Esophagus muscularis mucosa (tissue), 4 donors: Measurements from ENCODE around the gene BPTF. TPM values are rescaled to one million over a fixed set of nuclear protein-coding genes. Genes with fewer than 3 reads are reported as not detected.

ENCODE experiments used
- DNase-seq: peaks from one replicate; pipeline ENCODE4 v3.0.0-alpha.2; 2017; ENCODE audit errors: extremely low spot score
- H3K27ac ChIP-seq, 4 donors: fragments of 200-600 bp; sonication (generic); replicated peaks in 1 of 4; 1 replicate in 3 of 4; 2 replicates in 1 of 4; pipeline ENCODE4 v1.5.1; 2016 to 2019; ENCODE audit warnings: mild to moderate bottlenecking in 1 of 4
- H3K27me3 ChIP-seq, 4 donors: fragments of 200-600 bp; sonication (generic); one replicate each; pipeline versions ENCODE4 v1.5.1 to v1.6.0; 2016 to 2019
- H3K36me3 ChIP-seq, 4 donors: fragments of 200-600 bp; sonication (generic); one replicate each; pipeline ENCODE4 v1.5.1; 2016 to 2019
- H3K4me1 ChIP-seq, 4 donors: fragments of 200-600 bp; sonication (generic); one replicate each; pipeline ENCODE4 v1.5.1; 2016 to 2019
- H3K4me3 ChIP-seq, 4 donors: fragments of 200-600 bp; sonication (generic); 1 replicate in 2 of 4; 2 replicates in 2 of 4; pipeline ENCODE4 v1.5.1; 2016 to 2019; ENCODE audit warnings: mild to moderate bottlenecking in 4 of 4, moderate library complexity in 1 of 4
- H3K9me3 ChIP-seq, 4 donors: fragments of 200-600 bp; sonication (generic); 1 replicate in 3 of 4; 2 replicates in 1 of 4; pipeline ENCODE4 v1.5.1; 2016 to 2019
- CTCF ChIP-seq, 3 experiments: fragments of 200-600 bp in 2 of 3; fragments of 450-650 bp in 1 of 3; sonication (generic) in 2 of 3; IDR thresholded peaks; one replicate each; pipeline ENCODE4 v1.5.1; 2017 to 2019; ENCODE audit warnings: antibody characterized with exemption in 3 of 3, mild to moderate bottlenecking in 2 of 3, moderate library complexity in 1 of 3
- EP300 ChIP-seq: sonication (generic); formaldehyde crosslinking; IDR thresholded peaks from one replicate; pipeline ENCODE4 v1.6.1; 2017; ENCODE audit warnings: antibody characterized with exemption
- POLR2A ChIP-seq: fragments of 450-650 bp; IDR thresholded peaks from one replicate; pipeline ENCODE4 v1.6.1; 2017; ENCODE audit warnings: antibody characterized with exemption, moderate library complexity, mild to moderate bottlenecking, low read depth
- POLR2AphosphoS5 ChIP-seq, 2 donors: sonication (generic); formaldehyde crosslinking; IDR thresholded peaks; one replicate each; pipeline ENCODE4 v1.6.1; 2017; ENCODE audit warnings: antibody characterized with exemption in 2 of 2
- WGBS: methylation state at CpG from one replicate; pipeline ENCODE4 v1.1.5; 2018; 5-methylcytosine and 5-hydroxymethylcytosine counted together
- intact Hi-C: fragments of 100-400 bp; cut with DNase I; formaldehyde crosslinking; loops from one replicate; pipeline ENCODE4 v1.15.1; 2023
- total RNA-seq, 4 donors: library from RNA; depleted of rRNA; stranded (reverse); fragments of >200 nt; gene quantifications; one replicate each; pipeline versions ENCODE4 v1.1.0 to v1.2.1, GENCODE V29; 2016

BPTF gene
- total RNA-seq, 4 donors from 2014 or later = 60.3 to 77.7 (median 74.2) TPM

- H3K36me3 ChIP-seq = peaks cover 0 to 45% (median 19%) of the 10 kb centered on the region in 4 donors
- no peak overlapping the region for H3K4me3 ChIP-seq
- intact Hi-C loops = no loop called here
- H3K9me3 ChIP-seq = no peaks in the 10 kb centered on the region
- 72% methylated on average over 5 of the region's 5 CpGs for WGBS
- H3K27ac ChIP-seq = no peak overlapping the region
- no peak for TF ChIP-seq CTCF (IDR thresholded peaks at IDR 0.05)
- TF ChIP-seq EP300 = no peak
- no peak for TF ChIP-seq POLR2A
- TF ChIP-seq POLR2AphosphoS5 (IDR thresholded peaks at IDR 0.05) = no peak
- H3K27me3 ChIP-seq = no peaks in the 10 kb centered on the region
- no peak for DNase-seq
- H3K4me1 ChIP-seq = peaks cover 0 to 3% (median 0%) of the 10 kb centered on the region in 4 donors
These were observed 54.4 kb downstream of the BPTF start for GRCh38 chr17:67879662-67880061.

- Histone ChIP-seq H3K27ac (no peak overlapping the region), H3K4me1 (peaks cover 0 to 3% (median 0%) of the 10 kb centered on the region in 4 donors), H3K9me3 (no peaks in the 10 kb centered on the region), H3K36me3 (peaks cover 0 to 40% (median 18%) of the 10 kb centered on the region in 4 donors), H3K4me3 (no peak overlapping the region), H3K27me3 (no peaks in the 10 kb centered on the region)
- WGBS = 95% methylated on average over 1 of the region's 1 CpG
- TF ChIP-seq POLR2A = no peak
- TF ChIP-seq CTCF (IDR thresholded peaks at IDR 0.05) = no peak
- TF ChIP-seq EP300 = no peak
- no peak for TF ChIP-seq POLR2AphosphoS5 (IDR thresholded peaks at IDR 0.05)
- DNase-seq = no peak
- intact Hi-C loops = no loop called here
These were observed 55.8 kb downstream of the BPTF start for GRCh38 chr17:67881083-67881482.

GRCh38 chr17:67884741-67885140 lies 59.4 kb downstream of the BPTF start:
- Histone ChIP-seq H3K9me3 (no peaks in the 10 kb centered on the region), H3K36me3 (peaks cover 4 to 42% (median 28%) of the 10 kb centered on the region in 4 donors), H3K27ac (no peak overlapping the region), H3K4me1 (peaks cover 0 to 2% (median 0%) of the 10 kb centered on the region in 4 donors), H3K4me3 (no peak overlapping the region), H3K27me3 (no peaks in the 10 kb centered on the region)
- intact Hi-C loops = no loop called here
- DNase-seq = no peak
- 36% methylated on average over 1 of the region's 1 CpG for WGBS
- no peak for TF ChIP-seq CTCF (IDR thresholded peaks at IDR 0.05)

- no peaks in the 10 kb centered on the region for H3K9me3 ChIP-seq
- H3K27ac ChIP-seq = no peak overlapping the region
- intact Hi-C loops = no loop called here
- H3K36me3 ChIP-seq = peaks cover 14 to 82% (median 53%) of the 10 kb centered on the region in 4 donors
- no peak for DNase-seq
- peak in 2 of 3 experiments; percentile 21 to 22 for TF ChIP-seq CTCF (IDR thresholded peaks at IDR 0.05)
- no peak for TF ChIP-seq POLR2A
- no peak overlapping the region for H3K4me3 ChIP-seq
- 66% methylated on average over 6 of the region's 6 CpGs for WGBS
- no peaks in the 10 kb centered on the region for H3K4me1 ChIP-seq
- H3K27me3 ChIP-seq = no peaks in the 10 kb centered on the region
These were observed 66.3 kb downstream of the BPTF start for GRCh38 chr17:67891481-67892119.
